Suppressor macrophage (primary cell): ENCODE results near the gene DIRAS1.

ENCODE experiments used
- DNase-seq, 4 experiments: peaks; one replicate each; pipeline ENCODE4 v3.0.0-alpha.2; 2020 to 2022

The DIRAS1 gene

DNA sequence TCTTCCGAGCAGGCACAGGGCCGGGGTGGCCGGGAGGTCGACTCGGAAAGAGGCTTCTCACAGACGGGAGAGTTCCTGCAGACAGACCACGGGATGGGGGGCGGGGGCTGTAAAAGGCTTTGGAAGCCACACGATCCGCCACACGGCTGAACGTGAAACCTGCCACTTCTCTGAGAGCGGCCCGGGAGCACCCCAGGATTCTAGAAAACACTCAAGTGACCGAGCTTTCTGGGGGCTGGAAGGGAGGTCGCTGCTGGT is 34.2 kb upstream of the DIRAS1 start:
- no peak for DNase-seq

DNA sequence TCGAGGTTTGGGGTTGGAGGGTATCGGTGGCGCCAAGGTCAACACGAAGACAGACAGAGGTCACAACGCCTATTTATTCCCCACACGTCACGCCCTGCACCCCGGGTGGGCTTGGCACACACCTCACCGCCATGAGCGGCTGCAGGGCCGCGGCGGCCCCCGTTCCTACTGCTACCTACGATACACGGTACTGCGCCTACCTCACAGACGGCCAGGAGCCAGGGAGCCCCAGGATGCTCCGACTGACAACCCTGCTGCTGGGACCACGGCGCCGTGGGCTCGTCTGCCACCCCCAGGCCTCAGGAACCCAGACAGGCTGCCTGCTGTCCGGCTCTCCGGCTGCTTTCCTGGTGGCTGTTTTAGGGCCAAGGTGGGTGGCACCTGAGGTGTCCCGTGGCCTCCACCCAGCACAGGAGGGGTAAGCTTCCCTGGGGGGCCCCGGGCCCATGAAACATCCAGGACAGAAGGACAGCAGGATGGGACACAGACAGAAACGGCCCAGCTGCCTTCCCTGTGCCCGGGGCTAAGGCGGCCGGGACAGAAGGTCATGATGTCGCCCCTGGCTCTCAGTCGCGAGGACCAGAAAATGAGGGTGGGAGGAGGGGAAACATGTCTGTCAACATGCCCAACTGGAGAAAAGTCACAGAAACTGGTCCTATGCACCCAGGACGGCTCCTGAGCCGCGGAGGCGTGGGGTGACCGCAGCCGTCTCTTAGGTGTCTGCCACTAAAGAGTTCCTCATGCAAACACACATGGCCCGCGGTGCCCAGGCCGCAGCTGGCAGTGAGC is 33.7 kb upstream of the DIRAS1 start:
- DNase-seq, result no peak

DNA sequence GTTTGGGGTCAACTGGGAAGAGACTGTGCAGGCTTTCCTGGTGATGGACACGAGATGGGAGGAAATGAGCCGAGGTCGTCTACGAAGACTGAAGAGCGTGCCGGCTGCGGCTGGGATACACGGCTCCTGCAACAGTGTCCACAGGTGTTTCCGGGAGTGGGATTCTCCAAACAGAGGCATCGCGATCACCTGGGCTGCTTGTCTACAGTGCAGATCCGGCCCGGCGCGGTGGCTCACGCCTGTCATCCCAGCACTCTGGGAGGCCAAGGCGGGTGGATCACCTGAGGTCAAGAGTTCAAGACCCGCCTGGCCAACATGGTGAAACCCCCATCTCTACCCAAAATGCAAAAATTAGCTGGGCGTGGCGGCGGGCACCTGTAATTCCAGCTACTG is 30.3 kb upstream of the DIRAS1 start:
- DNase-seq, result no peak

DNA sequence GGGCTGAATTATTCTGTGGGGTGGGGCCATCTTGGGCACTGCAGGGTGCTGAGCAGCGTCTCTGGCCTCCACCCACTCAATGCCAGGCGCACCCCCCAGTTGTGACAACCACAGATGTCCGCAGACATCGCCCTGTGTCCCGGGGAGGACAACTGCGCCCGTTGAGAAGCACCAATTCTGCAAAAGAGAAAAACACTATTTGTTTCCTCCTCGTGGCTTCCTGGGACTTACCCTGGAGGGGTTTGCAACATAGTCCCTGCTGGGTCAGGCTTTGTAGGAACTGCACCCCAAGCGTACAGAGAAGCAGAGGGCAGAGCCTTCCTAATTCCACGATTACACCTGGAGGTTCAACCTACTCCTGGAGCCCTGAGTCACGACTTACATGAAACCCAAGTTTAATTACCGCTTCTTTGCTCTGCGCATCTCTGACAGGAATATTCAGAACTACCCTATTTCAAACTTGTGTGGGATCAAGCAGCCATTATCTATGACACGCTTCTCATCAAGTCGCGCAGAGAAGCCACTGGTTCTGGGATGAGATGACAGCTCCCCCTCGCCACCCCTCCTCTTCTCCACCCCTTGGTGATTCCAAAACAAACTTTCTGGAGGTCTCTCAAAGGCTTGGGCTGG is 29.8 kb upstream of the DIRAS1 start:
- DNase-seq, result peak; percentile 8 to 62 (median 52)

DNA sequence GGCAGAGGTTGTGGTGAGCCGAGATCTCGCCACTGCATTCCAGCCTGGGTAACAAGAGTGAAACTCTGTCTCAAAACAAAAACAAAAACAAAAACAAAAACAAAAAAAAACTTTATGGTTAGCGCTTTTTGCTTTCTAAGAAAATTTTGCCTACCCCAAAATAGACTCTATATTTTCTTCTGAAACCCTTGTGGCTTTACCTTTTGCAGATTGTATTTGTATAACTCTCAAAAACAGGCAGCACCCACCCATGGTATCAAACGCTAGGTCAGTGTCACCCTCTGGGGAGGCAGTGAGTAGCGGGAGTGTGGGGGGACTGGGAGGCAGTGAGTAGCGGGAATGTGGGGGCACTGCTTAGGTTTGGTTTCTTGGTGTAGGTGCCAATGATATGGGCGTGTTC is 26.2 kb upstream of the DIRAS1 start:
- DNase-seq, result no peak

DNA sequence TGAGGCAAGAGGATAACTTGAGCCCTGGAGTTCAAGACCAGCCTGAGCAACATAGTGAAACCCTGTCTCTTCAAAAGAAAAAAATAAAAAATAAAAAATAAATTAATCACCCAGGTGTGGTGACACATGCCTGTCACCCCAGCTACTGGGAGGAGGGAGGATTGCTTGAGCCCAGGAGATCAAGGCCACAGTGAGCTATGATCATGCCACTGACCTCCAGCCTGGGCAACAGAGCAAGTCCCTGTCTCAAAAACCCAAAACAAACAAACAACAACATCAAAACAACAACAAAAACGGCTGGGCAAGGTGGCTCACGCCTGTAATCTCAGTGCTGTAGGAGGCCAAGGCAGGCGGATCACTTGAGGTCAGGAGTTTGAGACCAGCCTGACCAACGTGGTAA is 22.9 kb upstream of the DIRAS1 start:
- no peak for DNase-seq

DNA sequence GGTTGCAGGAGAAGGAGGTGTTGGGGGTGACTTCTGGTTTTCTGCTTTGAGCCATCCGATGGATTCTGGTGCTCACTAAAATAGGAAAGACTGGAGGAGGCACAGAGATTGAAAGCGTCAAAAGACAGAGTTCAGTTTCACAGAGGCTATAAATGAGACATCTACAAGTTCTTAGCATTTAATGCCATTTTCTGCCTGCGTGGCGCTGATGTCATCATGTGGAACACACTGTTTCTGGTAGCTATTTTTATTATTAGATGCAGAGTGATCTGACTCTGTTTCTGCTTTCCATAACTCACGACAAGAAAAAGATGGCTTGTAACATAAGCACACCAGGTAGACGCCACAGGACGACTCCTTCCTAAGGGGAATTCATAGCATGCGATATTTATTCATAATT is 21.9 kb upstream of the DIRAS1 start:
- DNase-seq, result no peak

DNA sequence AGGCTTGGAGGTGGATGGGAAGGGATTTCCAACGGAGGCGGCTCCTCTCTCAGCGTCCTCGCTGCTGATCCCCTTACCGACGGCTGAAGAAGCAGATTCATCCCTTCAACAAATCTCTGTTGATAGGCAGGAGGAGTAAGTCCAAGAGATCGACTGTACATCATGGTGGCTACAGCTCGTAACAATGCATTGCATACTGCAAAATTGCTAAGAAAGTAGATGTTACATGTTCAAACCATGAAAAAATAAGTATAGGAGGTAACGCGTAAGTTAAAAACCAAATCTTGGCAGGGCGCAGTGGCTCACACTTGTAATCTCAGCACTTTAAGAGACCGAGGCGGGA is 19.1 kb upstream of the DIRAS1 start:
- DNase-seq, result no peak

DNA sequence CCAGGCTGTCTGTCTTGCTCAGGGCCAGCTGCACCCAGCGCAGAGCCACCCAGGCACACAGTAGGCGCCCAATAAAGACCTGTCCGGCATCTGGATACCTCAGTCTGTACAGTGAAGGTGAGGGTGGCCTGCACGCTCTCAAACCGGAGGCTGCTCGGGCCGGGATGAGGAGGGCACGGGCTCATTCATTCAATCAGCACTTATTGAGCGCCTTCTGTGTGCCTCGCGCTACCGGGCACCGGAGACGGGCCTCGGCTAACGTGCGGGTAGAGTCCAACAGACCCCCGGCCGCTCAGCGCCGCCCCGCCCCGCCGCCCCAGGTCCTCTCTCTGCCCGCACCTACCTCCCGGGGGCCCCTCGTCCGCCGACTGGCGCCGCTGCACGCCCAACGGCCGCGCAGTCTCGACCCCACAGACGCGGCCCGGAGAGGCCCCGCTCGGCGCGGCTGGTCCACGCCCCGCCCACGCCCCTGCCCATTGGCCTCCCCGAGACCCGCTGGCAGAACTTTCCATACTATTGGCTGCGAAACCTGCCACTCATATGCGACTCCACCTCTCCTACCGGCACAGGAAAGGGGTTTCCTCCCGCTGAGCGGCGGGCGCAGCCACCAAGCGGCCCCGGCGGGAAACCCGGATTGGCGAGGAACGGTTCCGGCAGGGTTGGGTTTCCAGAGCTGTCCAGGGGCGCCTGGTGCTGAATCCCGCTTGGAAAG is 18.6 kb upstream of the DIRAS1 start, which contains the start of gene SLC39A3:
Gene SLC39A3 (minus strand): TSS at position 416 of the 712 bp plus-strand sequence. CDS start 2,760 bp downstream, outside the sequence.
- peak; percentile 99 for DNase-seq

DNA sequence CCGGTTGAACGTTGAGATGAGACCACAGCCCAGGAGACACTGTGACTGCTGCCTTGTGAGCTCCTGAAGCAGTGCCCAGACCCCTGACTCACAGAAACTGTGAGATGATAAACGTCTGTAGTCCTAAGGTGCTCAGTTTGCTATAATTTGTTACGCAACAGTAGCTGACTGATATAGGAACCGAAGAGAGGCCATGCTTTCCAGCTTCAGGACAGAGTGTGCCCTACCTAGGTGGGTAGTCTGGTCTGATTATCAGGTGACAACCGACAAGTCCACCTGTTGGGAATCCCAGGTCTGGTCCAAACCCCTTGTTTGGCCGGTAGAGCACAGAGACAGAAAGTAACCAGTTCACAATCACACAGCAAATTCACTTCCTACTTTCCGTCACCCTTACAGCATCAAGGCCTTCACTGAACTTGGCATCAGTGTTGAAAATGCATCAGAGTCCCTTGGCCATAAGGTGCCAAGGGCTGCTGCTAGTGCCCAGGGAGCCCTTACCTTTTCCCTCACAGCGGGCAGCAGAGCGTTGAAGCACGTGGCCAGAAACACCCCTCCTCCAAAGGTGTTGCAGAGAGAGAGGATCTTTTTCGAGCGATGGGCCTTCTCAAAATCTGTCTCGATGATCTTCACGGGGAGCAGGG is 15.5 kb upstream of the DIRAS1 start:
- DNase-seq, result no peak

DNA sequence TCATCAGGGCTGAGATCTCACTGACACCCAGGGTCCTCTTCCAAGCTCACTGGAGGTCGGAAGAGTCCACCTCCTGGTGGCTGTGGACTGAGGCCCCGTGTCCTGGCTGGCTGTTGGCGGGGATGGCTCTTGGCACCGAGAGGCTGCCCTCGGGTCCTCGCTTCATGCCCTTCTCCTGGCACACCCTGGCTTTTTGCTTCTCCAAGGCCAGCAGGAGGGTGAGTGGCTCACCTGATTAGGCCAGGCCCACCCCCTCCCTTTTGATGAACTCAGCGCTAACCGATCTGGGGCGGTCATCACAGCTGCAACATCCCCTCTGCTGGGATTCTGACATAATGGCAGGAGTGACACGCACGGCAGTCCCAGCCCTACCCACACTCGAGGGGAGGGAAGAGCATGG is 14.2 kb upstream of the DIRAS1 start:
- no peak for DNase-seq

DNA sequence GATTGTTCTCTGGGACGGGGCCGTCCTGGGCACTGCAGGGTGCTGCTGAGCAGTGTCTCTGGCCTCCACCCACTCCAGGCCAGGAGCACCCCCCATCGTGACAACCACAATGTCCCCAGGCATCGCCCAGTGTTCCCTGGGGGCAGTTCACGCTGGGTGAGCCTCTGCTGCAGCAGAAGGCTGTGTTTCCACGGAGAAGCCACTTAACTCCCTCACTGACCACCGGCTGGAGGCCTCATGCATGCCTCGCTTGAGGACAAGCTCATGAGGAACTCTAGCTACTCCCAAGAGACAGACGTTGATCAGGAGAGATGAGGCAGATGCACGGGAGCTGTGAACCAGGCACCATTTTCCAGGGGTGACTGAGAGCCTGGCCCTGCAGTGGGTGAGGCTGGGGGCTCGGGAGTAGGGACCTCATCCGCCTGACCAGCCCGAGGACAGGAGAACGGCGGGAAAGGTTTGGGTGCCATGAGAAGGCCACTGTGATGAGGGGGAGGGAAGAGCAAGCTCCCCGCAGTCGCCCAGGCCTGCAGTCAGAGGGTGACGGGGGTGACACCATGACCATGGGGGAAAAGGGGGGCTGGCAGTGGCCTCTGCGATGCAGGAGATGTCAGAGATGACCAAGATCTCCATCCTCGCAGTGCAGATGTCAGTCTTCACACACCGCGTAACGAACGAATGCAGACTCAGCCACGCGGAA is 13.6 kb upstream of the DIRAS1 start:
- DNase-seq, result no peak

DNA sequence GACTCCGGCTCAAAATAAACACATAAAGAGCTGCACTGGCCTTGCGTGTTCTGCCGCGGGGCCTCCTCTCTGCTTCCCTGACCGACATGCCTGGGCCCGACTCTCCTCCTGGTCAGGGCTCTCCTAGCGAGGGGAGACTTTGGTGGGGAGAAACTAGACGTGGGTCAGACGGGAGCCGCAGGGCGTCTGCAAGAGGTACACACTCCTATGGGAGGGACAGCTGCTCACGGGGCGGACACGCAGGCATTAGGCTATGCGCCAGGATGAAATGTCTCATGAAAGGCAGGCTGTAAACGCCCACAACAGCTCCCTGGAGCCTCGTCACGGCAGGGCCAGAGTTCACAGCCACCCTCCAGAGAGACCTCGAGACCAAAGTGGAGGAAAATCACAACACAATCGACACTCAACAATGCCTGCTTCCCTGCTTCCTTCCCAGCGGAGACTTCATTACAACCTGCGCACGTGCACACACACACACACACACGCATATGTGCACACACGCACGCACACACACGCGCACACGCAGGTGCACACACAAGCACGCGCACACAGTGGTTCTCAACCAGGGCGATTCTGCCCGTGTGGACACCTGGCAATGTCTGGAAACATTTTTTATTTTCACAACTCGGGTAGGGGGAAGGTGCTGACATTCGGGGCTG is 12.9 kb upstream of the DIRAS1 start:
- DNase-seq, result no peak

DNA sequence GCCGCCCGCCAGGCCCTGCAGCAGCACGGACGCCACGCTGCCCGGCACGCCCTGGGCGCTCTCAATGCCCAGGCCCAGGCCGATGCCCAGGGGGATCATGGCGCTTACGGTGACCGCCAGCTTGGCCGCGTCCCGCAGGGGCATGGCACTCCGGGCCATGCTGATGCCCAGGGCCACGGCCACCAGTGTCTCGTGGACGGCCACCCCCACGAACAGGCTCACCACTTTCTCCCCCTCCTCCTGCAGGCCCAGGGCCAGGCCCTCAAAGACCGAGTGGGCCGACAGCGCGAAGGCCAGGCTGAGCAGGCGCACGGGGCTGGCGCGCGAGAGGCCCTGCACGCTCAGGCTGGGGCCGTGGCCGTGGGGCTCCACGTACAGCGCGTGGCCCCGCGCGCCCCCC is 11.7 kb upstream of the DIRAS1 start:
- DNase-seq, result no peak

DNA sequence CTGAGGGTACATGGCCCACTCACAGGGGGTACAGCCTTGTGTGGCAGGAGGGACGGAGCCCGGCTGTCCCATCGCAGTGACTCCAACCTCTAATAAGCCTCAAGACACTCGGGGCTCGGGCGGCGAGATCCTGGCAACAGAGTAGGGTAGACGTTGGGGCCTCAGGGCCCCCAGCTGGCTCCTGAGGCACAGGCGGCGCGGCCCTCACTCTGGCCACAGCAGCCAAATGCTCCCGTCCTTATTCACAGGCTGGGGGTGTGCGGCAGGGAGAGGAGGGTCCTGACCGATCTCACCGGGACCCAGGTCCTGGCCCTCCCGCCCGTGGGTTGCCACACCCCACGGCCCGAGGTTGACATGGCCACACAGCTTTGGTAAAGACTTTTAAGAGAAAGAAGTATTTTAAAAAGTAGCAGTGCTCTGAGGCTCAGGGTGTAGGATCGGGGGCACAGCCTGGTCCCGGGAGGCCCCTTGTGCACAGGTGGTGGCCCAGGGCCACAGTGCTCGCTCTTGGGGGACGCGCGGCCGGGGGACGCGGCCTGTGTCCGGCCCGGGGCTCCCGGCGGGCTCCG is 11.1 kb upstream of the DIRAS1 start:
- DNase-seq, result no peak

DNA sequence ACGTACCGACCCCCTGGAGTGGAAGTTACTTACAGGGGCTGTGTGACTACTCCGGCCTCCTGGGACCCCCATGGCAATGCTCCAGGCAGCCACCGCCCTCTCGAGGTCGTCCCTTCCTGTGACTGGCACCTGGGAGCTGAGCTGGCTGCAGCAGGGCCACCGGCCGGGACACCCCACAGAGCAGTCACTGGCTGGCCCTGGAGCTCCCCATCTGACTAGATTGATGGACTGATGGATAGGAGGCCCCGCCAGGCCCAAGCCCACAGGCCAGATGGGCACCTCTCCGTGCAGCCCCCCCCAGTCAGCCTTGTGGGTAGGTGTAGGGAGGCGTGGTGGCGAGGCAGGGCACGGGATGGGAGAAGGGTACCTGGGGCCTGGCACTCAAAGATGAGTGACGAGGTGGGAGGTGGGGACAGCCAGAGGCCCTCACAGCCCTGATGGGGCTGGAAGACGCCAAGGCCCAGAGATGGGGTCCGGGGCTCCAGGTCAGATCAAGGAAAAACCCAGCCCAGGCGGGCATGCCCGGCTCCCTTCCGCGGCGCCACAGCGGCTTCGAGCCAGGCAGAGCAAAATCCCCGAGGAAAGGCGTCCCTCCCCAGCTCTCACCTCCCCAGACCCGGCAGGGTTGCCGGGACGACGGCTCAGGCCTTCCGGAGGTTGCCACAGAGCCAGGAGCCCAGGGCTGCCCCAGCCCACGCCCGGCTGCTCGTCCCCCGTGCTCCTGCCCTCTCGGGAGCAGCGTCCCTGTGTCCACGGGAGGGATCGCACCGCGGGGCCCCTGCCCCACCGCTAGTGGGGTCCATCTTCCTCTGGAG is 10.2 kb upstream of the DIRAS1 start:
- no peak for DNase-seq

DNA sequence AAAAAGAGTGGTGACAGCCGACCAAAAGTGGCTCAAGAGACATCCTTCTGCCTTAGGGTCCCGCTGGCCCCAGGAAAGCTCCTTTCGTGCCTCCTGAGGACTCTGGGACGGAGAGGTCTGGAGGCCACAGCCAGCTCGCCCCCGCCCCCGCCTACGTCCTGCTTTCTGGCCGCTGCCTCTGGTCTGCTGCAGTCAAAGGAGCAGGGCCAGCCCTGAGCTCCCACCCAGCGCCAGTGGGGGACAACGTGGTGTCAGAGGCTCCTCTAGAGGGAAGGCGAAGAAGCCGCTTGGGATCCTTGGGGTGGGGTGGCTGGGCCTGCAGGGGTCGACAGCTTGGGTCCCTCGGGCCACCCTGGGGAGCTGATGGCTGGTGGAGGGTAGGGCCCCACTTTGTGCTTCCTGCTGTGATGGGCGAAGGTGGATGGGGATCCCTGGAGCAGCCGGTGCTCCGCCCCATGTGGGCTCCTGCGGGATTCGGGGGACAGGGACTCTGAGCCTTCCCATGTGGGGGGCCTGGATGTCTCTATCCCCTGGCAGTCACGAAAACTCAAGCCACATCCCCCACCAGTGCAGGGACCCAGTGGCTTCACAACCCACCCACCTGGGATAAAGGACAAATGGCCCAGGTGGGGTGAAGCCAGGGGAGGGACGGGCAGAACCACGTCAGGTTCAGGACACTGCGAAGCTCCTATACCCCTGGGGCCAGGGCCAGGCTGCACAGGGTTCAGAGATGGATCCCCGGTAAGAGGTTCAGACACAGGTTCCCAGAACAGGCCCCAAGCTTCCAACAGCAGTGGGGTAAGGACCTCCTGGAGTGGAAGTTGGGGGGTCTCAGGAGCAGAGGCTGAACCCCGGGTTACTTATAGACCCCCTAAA is 9.0 kb upstream of the DIRAS1 start:
- no peak for DNase-seq

DNA sequence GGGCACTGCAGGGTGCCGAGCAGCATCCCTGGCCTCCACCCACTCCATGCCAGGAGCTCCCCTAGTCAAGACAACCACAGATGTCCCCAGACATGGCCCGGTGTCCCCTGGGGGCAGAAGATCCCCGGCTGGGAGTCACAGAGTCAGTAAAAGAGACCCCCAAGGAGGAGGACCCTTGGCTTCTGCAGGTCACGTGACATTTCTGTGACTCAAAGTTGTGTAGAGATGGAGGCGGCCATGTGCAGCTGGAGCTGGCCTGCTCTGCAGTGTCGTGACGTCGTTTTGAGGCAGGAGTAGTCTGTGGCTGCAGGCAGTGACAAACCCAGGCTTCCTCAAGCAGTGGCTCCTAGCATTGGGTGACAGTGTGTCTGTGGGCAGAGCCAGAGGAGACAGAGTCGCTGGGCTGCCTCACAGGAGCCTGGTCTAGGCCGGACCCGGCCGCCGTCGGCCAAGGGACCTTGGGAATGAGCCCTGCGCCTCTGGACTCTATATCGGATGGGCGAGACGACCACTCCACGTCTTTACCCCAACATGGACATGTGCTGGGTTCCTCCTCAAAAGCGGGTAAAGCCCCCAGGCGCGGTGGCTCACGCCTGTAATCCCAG is 7.7 kb upstream of the DIRAS1 start:
- no peak for DNase-seq

DNA sequence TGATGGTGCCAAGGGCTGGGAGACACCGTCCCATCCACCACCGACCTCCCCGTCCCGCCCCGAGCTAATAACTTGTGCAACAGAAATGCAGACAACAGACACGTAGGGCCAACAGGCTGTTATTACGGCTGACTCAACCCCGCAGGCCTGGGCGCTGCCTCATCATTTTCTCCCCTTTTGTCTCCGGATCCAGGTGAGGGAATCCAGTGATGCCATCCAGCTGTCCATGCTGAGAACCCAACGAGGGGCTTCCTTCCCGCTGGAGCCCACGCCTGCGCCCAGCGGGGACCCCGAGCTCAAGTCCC is 6.4 kb upstream of the DIRAS1 start:
- DNase-seq, result no peak
